C4-2B (cell line): ENCODE measurements around the gene TRIM29.

Experiments used
- CTCF ChIP-seq: fragments of 450-650 bp; conservative IDR thresholded peaks from 2 replicates; pipeline ENCODE4 v1.5.1; 2017; ENCODE audit warnings: mild to moderate bottlenecking
- ZFX ChIP-seq: fragments of 450-650 bp; IDR thresholded peaks from 2 replicates; pipeline ENCODE4 v1.6.1; 2017

GRCh38 chr11:120068114-120068573 lies 69.8 kb downstream of the TRIM29 start:
- no peak for TF ChIP-seq CTCF
- TF ChIP-seq ZFX: no peak
